Astrocyte (in vitro differentiated cells and primary cell): ENCODE data around the gene C10orf90. TPM values are rescaled to one million over a fixed set of nuclear protein-coding genes. Genes with fewer than 3 reads are reported as not detected.
A peak's percentile ranks its signal among the peaks of the same experiment; 100 is the strongest.

ENCODE experiments used
- DNase-seq: peaks from one replicate; pipeline ENCODE4 v3.0.0-alpha.2; 2010; ENCODE audit warnings: low read depth
- FAIRE-seq: peaks from 2 replicates; lab custom pipeline; 2011; peaks lifted over from hg19 to GRCh38; lab: Jason Lieb, UNC
- H2AFZ ChIP-seq: 2 replicates; pipeline ENCODE4 v1.6.0; 2012; ENCODE audit warnings: low read depth, low read length, inconsistent platforms
- H3K27ac ChIP-seq: 2 replicates; pipeline ENCODE4 v1.5.1; 2011; ENCODE audit warnings: low read depth, low read length, inconsistent platforms
- H3K27me3 ChIP-seq: 2 replicates; pipeline ENCODE4 v1.6.0; 2011; ENCODE audit warnings: low read length, inconsistent platforms; ENCODE audit not compliant: insufficient read depth
- H3K36me3 ChIP-seq: 2 replicates; pipeline ENCODE4 v1.5.1; 2011; ENCODE audit warnings: low read length, inconsistent platforms; ENCODE audit not compliant: insufficient read depth
- H3K4me1 ChIP-seq: 2 replicates; pipeline ENCODE4 v1.5.1; 2011; ENCODE audit warnings: low read length, inconsistent platforms; ENCODE audit not compliant: insufficient read depth
- H3K4me2 ChIP-seq: 2 replicates; pipeline ENCODE4 v1.6.0; 2012; ENCODE audit warnings: low read length, inconsistent platforms
- H3K4me3 ChIP-seq: 2 replicates; pipeline ENCODE4 v1.5.1; 2011; ENCODE audit warnings: low read depth, mild to moderate bottlenecking, low read length, inconsistent platforms; ENCODE audit not compliant: insufficient read depth
- H3K79me2 ChIP-seq: 2 replicates; pipeline ENCODE4 v1.6.0; 2012; ENCODE audit warnings: mild to moderate bottlenecking, low read length, inconsistent platforms; ENCODE audit not compliant: insufficient read depth
- H3K9ac ChIP-seq: 2 replicates; pipeline ENCODE4 v1.6.0; 2012; ENCODE audit warnings: mild to moderate bottlenecking, low read length, inconsistent platforms
- H3K9me3 ChIP-seq: 2 replicates; pipeline ENCODE4 v1.5.1; 2012; ENCODE audit warnings: low read depth, mild to moderate bottlenecking, low read length, inconsistent platforms; ENCODE audit not compliant: insufficient read depth
- H4K20me1 ChIP-seq: 2 replicates; pipeline ENCODE4 v1.6.0; 2012; ENCODE audit warnings: low read length, inconsistent platforms; ENCODE audit not compliant: insufficient read depth
- H3K27ac Mint-ChIP-seq: one replicate; pipeline ENCODE4 v1.8.0; 2021; ENCODE audit warnings: mild to moderate bottlenecking, mixed read lengths; ENCODE audit not compliant: unreplicated experiment
- H3K27me3 Mint-ChIP-seq: one replicate; pipeline ENCODE4 v1.8.0; 2021; ENCODE audit warnings: low read depth, mixed read lengths; ENCODE audit not compliant: unreplicated experiment
- H3K36me3 Mint-ChIP-seq: one replicate; pipeline ENCODE4 v1.8.0; 2021; ENCODE audit warnings: low read depth, mixed read lengths; ENCODE audit not compliant: unreplicated experiment
- H3K4me1 Mint-ChIP-seq: one replicate; pipeline ENCODE4 v1.8.0; 2021; ENCODE audit warnings: low read depth, mixed read lengths; ENCODE audit not compliant: unreplicated experiment
- H3K4me3 Mint-ChIP-seq: one replicate; pipeline ENCODE4 v1.8.0; 2021; ENCODE audit warnings: mild to moderate bottlenecking, moderate library complexity, mixed read lengths; ENCODE audit not compliant: unreplicated experiment
- H3K9me3 Mint-ChIP-seq: one replicate; pipeline ENCODE4 v1.8.0; 2021; ENCODE audit warnings: mild to moderate bottlenecking, mixed read lengths; ENCODE audit not compliant: unreplicated experiment
- EZH2 ChIP-seq: IDR thresholded peaks from 2 replicates; pipeline ENCODE4 v1.6.1; 2012; ENCODE audit warnings: mild to moderate bottlenecking, low read length, inconsistent platforms; ENCODE audit not compliant: insufficient read depth
- total RNA-seq: library from RNA; stranded (reverse); gene quantifications from 2 replicates; pipeline ENCODE4 v1.2.1, GENCODE V29; 2021
- TF ChIP-seq, protein P1 (sequence below): IDR thresholded peaks from 2 replicates; pipeline ENCODE4 v1.5.1; 2011; ENCODE audit warnings: low read depth, mild to moderate bottlenecking, inconsistent platforms, low read length, moderate library complexity; ENCODE audit not compliant: insufficient read depth

Gene C10orf90
- total RNA-seq, 1 donor from 2014 or later = not detected

DNA sequence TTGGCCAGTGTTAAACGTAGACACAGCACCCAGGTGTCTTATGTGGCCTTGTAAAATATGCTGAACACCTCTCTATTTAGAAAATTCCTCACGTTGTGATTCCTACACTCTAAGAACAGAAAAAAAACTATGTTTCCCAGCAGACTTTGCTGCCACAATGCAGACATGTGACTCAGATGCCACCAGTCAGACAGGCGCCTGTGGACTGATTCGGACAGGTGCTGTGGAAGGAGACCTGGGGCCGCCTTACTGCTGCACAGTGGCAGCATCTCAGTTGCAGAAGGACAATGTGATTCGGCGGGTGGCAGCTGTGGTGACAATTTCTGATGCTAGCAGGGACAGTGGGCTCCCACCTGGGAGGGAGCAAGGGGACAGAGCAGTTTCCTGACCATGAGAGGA, 88.8 kb downstream of the C10orf90 start:
- Mint-ChIP-seq H3K36me3 (peaks cover 2% of the 10 kb centered on the region), H3K4me3 (no peak overlapping the region), H3K9me3 (no peaks in the 10 kb centered on the region), H3K27me3 (peaks cover 5% of the 10 kb centered on the region), H3K4me1 (peaks cover 2% of the 10 kb centered on the region), H3K27ac (no peak overlapping the region)
- TF ChIP-seq, protein P1, sequence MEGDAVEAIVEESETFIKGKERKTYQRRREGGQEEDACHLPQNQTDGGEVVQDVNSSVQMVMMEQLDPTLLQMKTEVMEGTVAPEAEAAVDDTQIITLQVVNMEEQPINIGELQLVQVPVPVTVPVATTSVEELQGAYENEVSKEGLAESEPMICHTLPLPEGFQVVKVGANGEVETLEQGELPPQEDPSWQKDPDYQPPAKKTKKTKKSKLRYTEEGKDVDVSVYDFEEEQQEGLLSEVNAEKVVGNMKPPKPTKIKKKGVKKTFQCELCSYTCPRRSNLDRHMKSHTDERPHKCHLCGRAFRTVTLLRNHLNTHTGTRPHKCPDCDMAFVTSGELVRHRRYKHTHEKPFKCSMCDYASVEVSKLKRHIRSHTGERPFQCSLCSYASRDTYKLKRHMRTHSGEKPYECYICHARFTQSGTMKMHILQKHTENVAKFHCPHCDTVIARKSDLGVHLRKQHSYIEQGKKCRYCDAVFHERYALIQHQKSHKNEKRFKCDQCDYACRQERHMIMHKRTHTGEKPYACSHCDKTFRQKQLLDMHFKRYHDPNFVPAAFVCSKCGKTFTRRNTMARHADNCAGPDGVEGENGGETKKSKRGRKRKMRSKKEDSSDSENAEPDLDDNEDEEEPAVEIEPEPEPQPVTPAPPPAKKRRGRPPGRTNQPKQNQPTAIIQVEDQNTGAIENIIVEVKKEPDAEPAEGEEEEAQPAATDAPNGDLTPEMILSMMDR = no peak
- TF ChIP-seq EZH2 = no peak
- no peak overlapping the region for H3K9ac ChIP-seq
- H3K9me3 ChIP-seq = no peaks in the 10 kb centered on the region
- no peaks in the 10 kb centered on the region for H3K79me2 ChIP-seq
- DNase-seq (no peak), FAIRE-seq (no peak)
- H2AFZ ChIP-seq = no peak overlapping the region
- H3K4me2 ChIP-seq = no peak overlapping the region
- no peak overlapping the region for H3K27ac ChIP-seq
- H4K20me1 ChIP-seq = no peaks in the 10 kb centered on the region
- H3K4me3 ChIP-seq = no peak overlapping the region
- peaks cover 19% of the 10 kb centered on the region for H3K27me3 ChIP-seq
- H3K36me3 ChIP-seq = no peaks in the 10 kb centered on the region
- no peaks in the 10 kb centered on the region for H3K4me1 ChIP-seq

DNA sequence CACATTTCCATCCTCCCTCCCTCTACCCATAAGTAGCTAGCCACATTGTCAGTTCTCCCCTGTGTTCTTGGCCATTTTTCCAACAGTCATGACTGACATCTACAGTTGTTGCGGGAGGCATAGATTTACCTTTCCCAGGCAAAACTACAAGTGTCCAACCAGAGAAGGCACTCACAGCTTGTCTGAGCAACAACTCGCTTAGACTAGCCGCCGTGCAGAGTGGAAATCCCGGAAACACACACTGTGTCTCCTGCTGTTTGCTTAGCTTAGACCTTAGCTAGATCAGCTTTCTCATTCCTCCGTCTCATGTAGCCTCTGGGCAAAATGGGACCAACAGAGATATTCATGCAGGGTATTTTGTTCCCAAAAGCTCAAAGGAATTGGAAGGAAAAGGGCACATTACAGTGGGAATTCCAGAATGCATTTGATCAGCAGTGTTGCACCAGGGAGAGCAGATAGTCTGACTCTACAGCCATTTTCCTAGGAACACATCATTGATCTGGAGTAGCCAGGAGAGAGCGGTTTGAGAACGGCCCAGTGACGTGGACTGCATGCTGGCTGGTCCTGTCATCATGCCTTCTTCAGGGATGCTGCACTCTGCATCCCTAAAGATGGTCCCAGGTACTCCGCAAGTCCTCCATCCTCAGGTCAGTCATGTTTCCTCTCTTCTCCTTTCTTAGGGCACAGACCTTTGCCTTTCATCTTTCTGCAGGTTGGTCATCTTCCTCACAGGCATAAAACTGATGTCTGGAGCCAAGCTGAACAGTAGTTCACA, 89.4 kb downstream of the C10orf90 start:
- H3K9me3 ChIP-seq = no peaks in the 10 kb centered on the region
- H3K27ac ChIP-seq = no peak overlapping the region
- Mint-ChIP-seq H3K27me3 (peaks cover 5% of the 10 kb centered on the region), H3K4me1 (peaks cover 2% of the 10 kb centered on the region), H3K27ac (no peak overlapping the region), H3K4me3 (no peak overlapping the region), H3K36me3 (no peaks in the 10 kb centered on the region), H3K9me3 (no peaks in the 10 kb centered on the region)
- no peak for DNase-seq
- H2AFZ ChIP-seq = no peak overlapping the region
- no peaks in the 10 kb centered on the region for H4K20me1 ChIP-seq
- no peak overlapping the region for H3K4me3 ChIP-seq
- no peak for TF ChIP-seq EZH2
- TF ChIP-seq, protein P1 = no peak
- no peak overlapping the region for H3K9ac ChIP-seq
- no peak overlapping the region for H3K4me2 ChIP-seq
- H3K27me3 ChIP-seq = peaks cover 19% of the 10 kb centered on the region
- H3K79me2 ChIP-seq = no peaks in the 10 kb centered on the region
- no peaks in the 10 kb centered on the region for H3K36me3 ChIP-seq
- FAIRE-seq = no peak
- peaks cover 2% of the 10 kb centered on the region for H3K4me1 ChIP-seq

DNA sequence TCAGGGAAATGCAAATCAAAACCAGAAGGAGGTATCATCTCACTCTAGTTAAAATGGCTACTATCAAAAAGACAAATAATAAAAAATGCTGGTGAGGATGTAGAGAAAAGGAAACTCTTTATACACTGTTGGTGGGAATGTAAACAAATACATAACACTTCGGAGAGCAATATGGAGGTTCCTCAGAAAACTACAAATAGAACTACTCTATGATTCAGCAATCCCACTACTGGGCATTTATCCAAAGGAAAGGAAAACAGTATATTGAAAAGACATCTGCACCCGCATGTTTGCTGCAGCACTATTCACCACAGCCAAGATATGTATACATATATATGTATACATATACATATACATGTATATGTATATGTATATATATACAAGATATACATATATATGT, 94.2 kb downstream of the C10orf90 start:
- DNase-seq = peak; percentile 75
- no peak for TF ChIP-seq EZH2
- TF ChIP-seq, protein P1 = no peak
- no peaks in the 10 kb centered on the region for H3K9me3 ChIP-seq
- H3K36me3 ChIP-seq = no peaks in the 10 kb centered on the region
- H3K27me3 ChIP-seq = peaks cover 9% of the 10 kb centered on the region
- no peaks in the 10 kb centered on the region for H4K20me1 ChIP-seq
- Mint-ChIP-seq H3K4me1 (peaks cover 8% of the 10 kb centered on the region), H3K27ac (no peak overlapping the region), H3K4me3 (no peak overlapping the region), H3K36me3 (no peaks in the 10 kb centered on the region), H3K9me3 (no peaks in the 10 kb centered on the region), H3K27me3 (peaks cover 2% of the 10 kb centered on the region)
- peak overlapping the region; percentile 39 for H3K4me2 ChIP-seq
- no peak overlapping the region for H3K27ac ChIP-seq
- no peak overlapping the region for H3K9ac ChIP-seq
- H3K4me1 ChIP-seq = peaks cover 5% of the 10 kb centered on the region
- H3K79me2 ChIP-seq = no peaks in the 10 kb centered on the region
- H3K4me3 ChIP-seq = no peak overlapping the region
- no peak overlapping the region for H2AFZ ChIP-seq
- FAIRE-seq = no peak
